ENCODE measurements around the gene NANP. TPM values are rescaled to one million over a fixed set of nuclear protein-coding genes. Genes with fewer than 3 reads are reported as not detected.
A peak's percentile ranks its signal among the peaks of the same experiment; 100 is the strongest.

NANP gene
- polyA plus RNA-seq (2011; rRNA removed), result 11.4 and 12.2 TPM in 2 replicates
- 3.6 and 4.4 TPM in 2 replicates for polyA plus RNA-seq (2012; cell fraction: cytosol; rRNA removed)
- polyA plus RNA-seq (2012; cell fraction: nucleus; rRNA removed), result 1.0 and 1.8 TPM in 2 replicates
- 10.2 to 11.2 TPM (median 11.2 TPM) in 3 replicates for polyA plus RNA-seq (2017; fragmentation: RNase III; extraction: RNeasy Plus Mini Kit Qiagen cat#74134 plus additional on column Dnase treatment)
- polyA minus RNA-seq (2011; rRNA and poly(A)+ RNA removed), result 4.8 and 5.7 TPM in 2 replicates

- ATAC-seq, result peak; percentile 91 to 94
- Histone ChIP-seq H3K4me2 (peak within 1 kb of the TSS; percentile 95), H3K4me3 (peak within 1 kb of the TSS; percentile 92), H3K9me3 (no peaks in the 10 kb centered on the region), H3K27ac (peak within 1 kb of the TSS; percentile 97), H3K4me1 (peaks cover 21% of the 10 kb centered on the region)
- peak; percentile 98 to 99 for DNase-seq (ENCODE audit: low read depth in 1 of 2, low spot score in 1 of 2)
- ChIA-PET CTCF (no interaction called here), POLR2A (interaction anchor here (1.0 to 2.5 kb wide), 2 partner anchors 39 to 376 kb away, joined by 3 to 11 read pairs; partner anchors contain the start of gene NINL)
- WGBS (ENCODE audit: missing lambda C conversion rate), result under 1% methylated on average over 54 of the region's 81 CpGs
- FAIRE-seq, result peak; percentile 36
- TF ChIP-seq RARB (CRISPR knock-in tag; IDR thresholded peaks at IDR 0.05) (peak; percentile 69; the same call in 1 of the 2 replicates), POLR2A (IDR thresholded peaks at IDR 0.05; ENCODE audit: low read length) (peak; percentile 92), HOXB5 (CRISPR knock-in tag; IDR thresholded peaks at IDR 0.05) (peak; percentile 79; the same call in 1 of the 2 replicates), MYC (IDR thresholded peaks at IDR 0.05; ENCODE audit: borderline replicate concordance, low read length) (peak; percentile 48; the same call in 1 of the 2 replicates), NFE2L2 (conservative IDR thresholded peaks at IDR 0.05; ENCODE audit: low read length) (no peak), CHD2 (IDR thresholded peaks at IDR 0.05; ENCODE audit: low read length, partially characterized antibody) (peak; percentile 98), ZC3H11A (IDR thresholded peaks at IDR 0.05) (no peak), PHF8 (IDR thresholded peaks at IDR 0.05; ENCODE audit: borderline replicate concordance, low read depth) (peak; percentile 95), HDAC2 (IDR thresholded peaks at IDR 0.05) (no peak; the same call in 1 of the 2 replicates), TFCP2L1 (CRISPR knock-in tag; IDR thresholded peaks at IDR 0.05) (peak; percentile 91; the same call in 1 of the 2 replicates), ATOH8 (CRISPR knock-in tag; IDR thresholded peaks at IDR 0.05; ENCODE audit: low read depth) (no peak; the same call in 1 of the 2 replicates), BCL3 (IDR thresholded peaks at IDR 0.05) (peak; percentile 94), NPAS2 (CRISPR knock-in tag; IDR thresholded peaks at IDR 0.05; ENCODE audit: borderline replicate concordance) (0 out of 2 replicates have a peak, but pooled peaks have one; percentile 65), USF2 (IDR thresholded peaks at IDR 0.05) (peak; percentile 46), BHLHE40 (IDR thresholded peaks at IDR 0.05; ENCODE audit: low read depth, low read length) (no peak), E2F6 (IDR thresholded peaks at IDR 0.05; ENCODE audit: borderline replicate concordance, low read depth) (peak; percentile 97), RFX5 (IDR thresholded peaks at IDR 0.05) (0 out of 2 replicates have a peak, but pooled peaks have one; percentile 22), MAX (IDR thresholded peaks at IDR 0.05) (peak; percentile 97), ZFP36 (IDR thresholded peaks at IDR 0.05; ENCODE audit: borderline replicate concordance, partially characterized antibody) (no peak), HOXB13 (CRISPR knock-in tag; IDR thresholded peaks at IDR 0.05; ENCODE audit: low read depth) (peak; percentile 56; the same call in 1 of the 2 replicates), JUN (IDR thresholded peaks at IDR 0.05) (peak; percentile 86 to 90), PBX3 (IDR thresholded peaks at IDR 0.05) (peak; percentile 6; the same call in 1 of the 2 replicates), MAZ (IDR thresholded peaks at IDR 0.05; ENCODE audit: borderline replicate concordance, low read depth, low read length) (no peak), RNF2 (IDR thresholded peaks at IDR 0.05; ENCODE audit: borderline replicate concordance, low read depth) (peak; percentile 83; the same call in 1 of the 2 replicates), CHD4 (IDR thresholded peaks at IDR 0.05; ENCODE audit: borderline replicate concordance) (no peak), REST (IDR thresholded peaks at IDR 0.05) (peak; percentile 98), CBX2 (IDR thresholded peaks at IDR 0.05; ENCODE audit: borderline replicate concordance, low read depth) (no peak), MAFK (IDR thresholded peaks at IDR 0.05; ENCODE audit: partially characterized antibody) (no peak), GATA3 (IDR thresholded peaks at IDR 0.05; ENCODE audit: borderline replicate concordance) (peak; percentile 75), KDM5A (IDR thresholded peaks at IDR 0.05) (peak; percentile 28; the same call in 1 of the 2 replicates)
Measured at GRCh38 chr20:25623736-25624499, at the start of gene NANP. Gene NANP, minus strand, starts transcription at chr20:25624014. Its CDS starts 66 bp downstream, at chr20:25623948.
